Fibroblast of skin of right quadriceps (primary cell): ENCODE results near the gene HNRNPK.
"Not testable (repeated sequence)": the region's sequence is repeated elsewhere in the genome, so short reads cannot be mapped to it uniquely, and the experiment has no call there.

Source experiments
- DNase-seq: peaks from one replicate; pipeline ENCODE4 v3.0.0-alpha.2; 2013

The HNRNPK gene

GRCh38 chr9:83976372-83976771 is 3.6 kb downstream of the HNRNPK start:
- no peak for DNase-seq

- no peak for DNase-seq
Measured at GRCh38 chr9:83975300-83975699, 4.7 kb downstream of the HNRNPK start.

DNA sequence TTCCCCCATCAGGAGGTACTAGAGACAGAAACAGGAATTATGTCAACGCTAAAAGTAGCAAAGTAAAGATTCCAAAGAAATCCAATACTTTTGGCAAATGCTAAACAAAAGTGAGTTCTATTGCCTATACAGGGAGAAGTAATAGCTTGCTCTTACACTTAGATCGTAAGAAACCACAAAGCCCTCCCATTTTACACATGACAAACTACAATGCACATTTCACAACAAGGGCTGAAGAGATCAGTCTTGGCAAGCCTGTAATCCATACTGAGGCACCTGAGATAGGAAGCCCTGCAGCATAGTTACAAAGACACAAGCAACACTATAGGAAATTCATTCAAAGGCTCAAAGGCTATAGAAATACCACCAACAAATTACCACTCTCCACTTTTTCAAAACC is 7.7 kb downstream of the HNRNPK start:
- no peak for DNase-seq

DNA sequence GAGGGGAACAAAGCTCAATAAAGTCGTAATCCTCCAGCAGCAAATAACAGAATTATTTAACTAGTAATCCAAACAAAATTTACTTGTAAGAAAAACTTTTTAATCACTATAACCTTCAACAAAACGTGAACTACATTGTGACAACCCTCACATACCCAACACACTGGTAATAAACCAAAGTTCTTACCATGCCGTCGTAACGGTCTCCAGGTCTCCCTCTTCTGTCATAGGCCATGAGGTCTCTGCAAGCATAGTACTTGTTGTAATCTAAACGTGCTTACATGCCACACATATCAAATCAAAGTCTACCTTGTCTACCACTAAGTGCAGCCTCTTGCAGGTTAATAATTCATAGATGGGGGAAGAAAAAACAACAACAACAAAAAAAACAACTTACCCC is 8.5 kb downstream of the HNRNPK start:
- DNase-seq: no peak

DNA sequence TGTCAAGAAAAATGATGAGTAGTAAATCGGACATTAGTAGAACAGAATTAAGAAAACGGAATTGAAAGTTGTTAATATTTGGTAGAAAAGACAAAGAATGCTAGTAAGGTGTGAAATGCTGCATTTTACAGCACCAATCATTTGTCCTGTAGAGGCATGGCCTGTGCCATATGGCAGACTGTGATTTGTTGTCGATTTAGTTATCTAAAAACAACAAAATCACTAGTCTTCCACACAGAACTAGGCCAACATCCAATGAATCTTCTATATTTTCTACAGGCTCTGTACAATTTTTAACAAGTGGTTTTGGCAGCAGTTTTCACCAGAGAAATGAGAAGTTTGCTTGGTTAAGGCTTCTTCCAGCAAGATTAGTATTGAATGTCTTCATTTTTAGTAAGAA is 10.4 kb downstream of the HNRNPK start:
- DNase-seq: no peak

DNA sequence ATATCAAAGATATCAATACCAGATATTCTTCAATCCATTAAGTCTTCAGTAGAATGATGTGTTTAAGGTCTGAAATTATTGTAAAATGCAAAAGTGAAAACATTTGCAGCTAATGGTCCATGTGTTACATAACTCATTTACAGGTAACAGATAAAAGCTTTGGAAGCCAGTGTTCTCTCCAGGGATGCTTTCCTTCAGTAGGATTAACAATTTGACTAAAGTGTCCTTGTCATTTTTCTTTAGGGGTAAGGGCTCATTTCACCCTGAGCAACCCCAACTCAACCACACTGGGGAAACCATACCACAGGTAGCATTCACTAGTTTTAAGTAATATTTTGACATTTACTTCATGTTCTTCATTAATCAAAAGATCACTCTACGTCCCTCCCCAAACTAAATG is 12.9 kb downstream of the HNRNPK start:
- DNase-seq: no peak

- no peak for DNase-seq
Measured at GRCh38 chr9:83966209-83966582, 13.8 kb downstream of the HNRNPK start.

DNA sequence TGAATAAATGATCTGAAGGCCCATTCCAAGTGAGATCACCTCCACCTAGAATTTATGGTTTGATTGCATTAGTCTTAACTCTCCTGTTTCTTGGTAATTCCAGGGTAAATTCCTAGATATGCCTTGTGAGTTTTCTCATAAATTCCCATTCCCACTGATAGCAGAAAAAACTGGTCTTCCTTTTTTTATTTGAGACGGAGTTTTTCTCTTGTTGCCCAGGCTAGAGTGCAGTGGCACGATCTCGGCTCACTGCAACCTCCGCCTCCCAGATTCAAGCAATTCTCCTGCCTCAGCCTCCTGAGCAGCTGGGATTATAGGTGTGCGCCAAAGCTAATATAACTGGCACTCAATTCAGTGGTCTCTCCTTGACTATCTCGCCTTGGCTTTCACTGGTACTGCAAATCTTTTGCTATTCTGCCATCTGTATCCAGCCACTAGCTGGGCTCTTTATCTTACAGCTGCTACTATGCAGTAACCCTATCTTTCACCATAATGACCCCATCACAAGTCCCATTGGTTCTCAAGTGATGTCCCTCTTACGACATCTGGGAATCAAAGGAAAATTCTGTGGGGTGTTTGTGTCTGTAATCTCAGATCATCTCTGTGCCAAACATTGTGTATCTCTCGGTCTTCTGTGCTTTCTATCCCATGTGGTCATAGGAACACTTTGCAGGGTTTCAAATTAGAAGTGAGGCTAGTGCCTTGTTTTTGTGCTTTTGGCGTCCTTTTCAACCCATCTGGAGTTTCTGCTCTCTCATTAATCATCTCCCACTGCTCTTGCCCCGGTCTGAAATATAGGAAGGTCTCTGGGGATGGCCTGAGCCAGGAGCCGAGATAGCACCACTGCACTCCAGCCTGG is 14.4 kb downstream of the HNRNPK start:
- DNase-seq: peak; percentile 28

DNA sequence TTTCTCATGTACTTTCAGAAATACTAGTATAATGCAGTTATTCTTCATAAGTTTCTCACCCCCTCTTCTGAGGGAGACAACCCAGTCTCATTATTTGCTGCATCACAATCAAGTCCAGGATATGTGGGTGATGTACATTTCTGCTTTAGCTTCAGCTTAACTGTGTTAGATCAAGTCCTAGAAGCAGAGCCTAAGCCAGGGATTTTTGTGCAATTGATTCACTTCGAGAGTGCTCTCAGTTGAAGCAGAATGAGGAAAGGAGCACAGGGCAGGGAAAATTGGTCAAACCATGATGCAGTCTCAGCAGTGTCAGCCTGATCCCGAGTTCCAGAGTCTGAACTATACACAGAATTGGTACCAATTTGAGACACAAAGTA is 15.1 kb downstream of the HNRNPK start:
- peak; percentile 29 for DNase-seq

- peak; percentile 53 for DNase-seq
Measured at GRCh38 chr9:83962165-83962564, 17.9 kb downstream of the HNRNPK start.

DNA sequence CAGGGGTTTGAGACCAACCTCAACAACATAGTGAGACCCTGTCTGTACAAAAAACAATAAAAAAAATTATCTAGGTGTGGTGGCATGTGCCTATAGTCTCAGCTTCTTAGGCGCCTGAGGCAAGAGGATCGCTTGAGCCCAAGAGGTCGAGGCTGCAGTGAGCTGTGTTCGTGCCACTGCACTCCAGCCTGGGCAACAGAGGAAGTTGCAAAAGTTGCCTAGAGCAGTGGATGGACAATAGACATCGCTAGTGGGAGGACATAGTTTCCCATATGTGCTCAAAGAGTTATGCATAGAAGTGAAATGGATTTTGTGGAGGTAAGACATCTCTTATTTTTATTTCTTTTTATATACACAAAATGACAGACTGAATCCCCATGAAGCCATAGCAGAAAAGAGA is 19.0 kb downstream of the HNRNPK start:
- DNase-seq: no peak

- DNase-seq: peak; percentile 73
Measured at GRCh38 chr9:83959061-83959460, 21.0 kb downstream of the HNRNPK start.

GRCh38 chr9:83957248-83957513 is 22.8 kb downstream of the HNRNPK start:
- no peak for DNase-seq

GRCh38 chr9:83956436-83957247 is 23.4 kb downstream of the HNRNPK start:
- DNase-seq: peak; percentile 65

DNA sequence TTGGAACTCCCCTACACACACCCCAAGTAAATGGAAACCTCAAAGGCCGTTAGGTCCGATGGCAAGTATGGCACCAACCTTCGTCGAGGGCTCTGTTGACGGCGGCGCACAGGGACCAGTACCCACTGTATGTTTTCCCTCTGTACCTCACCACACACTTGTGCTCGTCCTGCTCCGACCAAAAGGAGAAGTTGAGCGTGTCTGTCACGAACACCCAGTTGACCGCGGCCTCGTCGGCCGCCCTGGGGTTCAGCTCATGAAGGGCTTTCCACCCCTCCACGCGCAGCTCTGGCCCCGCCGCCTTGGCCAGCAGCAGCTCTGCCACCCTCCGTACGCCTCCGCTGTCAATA is 24.0 kb downstream of the HNRNPK start:
- DNase-seq: no peak

DNA sequence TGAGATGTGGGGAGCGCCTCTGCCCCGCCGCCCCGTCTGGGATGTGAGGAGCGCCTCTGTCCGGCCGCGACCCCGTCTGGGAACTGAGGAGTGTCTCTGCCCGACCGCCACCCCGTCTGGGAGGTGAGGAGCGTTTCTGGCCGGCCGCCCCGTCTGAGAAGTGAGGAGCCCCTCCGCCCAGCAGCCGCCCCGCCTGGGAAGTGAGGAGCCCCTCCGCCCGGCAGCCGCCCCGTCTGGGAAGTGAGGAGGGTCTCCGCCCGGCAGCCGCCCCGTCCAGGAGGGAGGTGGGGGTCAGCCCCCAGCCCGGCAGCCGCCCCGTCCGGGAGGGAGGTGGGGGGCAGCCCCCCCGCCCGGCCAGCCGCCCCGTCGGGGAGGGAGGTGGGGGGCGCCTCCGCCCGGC is 31.9 kb downstream of the HNRNPK start:
- not testable (repeated sequence) for DNase-seq

DNA sequence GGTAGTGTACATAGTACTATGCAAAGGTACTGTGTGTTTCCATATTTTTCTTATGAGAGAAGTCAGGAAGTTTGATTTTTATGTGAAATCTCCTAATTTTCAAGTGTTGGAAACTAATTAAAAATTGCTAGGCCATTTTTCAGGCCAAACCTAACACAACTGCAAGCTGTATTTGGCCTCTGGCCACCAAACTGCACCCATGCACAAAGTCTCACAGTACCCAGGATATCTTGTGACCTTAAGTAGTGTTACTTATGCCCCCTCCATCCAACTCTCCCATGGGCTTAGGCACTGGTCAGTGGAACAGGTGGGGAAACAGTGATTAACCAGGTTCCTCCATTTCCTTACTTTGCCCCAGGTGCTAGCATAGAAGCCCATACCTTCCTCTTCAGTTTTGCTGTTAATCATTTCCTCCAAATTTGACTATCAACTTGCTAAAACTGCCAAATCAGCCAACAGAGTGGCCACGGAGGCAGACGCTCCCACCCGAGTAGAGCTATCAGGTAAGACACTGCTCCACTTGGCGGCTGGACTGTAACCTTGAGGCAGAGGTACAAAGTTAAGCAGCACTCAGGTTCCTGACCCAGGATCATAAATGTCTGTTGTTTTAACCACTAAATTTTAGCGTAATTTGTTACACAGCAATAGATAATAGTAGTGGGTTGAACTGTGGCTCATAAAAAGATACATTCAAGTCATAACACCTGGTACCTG is 39.3 kb downstream of the HNRNPK start:
- no peak for DNase-seq

DNA sequence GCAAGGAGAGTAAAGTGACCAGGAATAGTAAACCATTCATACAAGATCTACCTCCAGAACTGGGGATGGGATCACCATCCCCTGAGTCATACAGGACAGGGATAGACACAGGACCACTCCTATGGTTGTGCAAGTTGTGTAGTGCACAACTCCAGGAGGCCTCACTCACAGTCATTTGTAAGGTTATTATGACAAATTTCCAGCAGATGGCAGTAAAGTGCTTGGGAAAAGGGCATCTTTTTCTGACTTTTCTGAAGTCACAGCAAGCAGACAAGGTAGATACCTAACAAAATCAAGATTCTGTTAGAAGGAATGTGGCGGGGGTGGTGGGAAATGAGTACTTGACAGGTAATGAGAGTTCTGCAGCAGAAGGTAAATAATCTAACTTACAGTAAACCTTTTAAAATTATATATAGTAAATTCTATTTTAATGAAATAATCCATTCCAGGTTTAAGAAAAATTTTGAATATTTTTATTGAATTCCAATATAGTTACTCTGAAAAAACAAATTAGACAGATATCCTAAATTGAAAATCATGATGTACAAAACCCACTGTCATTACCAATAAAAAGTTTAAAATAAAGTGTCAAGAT is 42.1 kb downstream of the HNRNPK start:
- peak; percentile 68 for DNase-seq

DNA sequence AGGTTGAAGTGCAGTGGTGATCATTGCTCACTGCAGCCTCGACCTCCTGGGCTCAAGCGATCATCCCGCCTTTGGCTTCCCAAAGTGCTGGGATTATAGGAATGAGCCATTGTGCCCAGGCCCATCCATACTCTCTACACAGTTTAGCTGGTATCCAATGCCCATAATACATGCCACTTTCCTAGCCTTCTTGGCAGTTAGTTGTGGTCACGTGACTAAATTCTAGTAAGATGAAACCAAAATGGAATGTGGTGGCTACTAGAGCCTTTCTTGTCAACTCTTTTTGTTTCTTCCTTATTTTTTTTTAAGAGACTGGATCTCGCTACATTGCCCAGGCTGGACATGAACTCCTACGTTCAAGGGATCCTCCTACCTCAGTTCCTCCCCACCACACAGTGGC is 43.5 kb downstream of the HNRNPK start:
- DNase-seq: no peak

DNA sequence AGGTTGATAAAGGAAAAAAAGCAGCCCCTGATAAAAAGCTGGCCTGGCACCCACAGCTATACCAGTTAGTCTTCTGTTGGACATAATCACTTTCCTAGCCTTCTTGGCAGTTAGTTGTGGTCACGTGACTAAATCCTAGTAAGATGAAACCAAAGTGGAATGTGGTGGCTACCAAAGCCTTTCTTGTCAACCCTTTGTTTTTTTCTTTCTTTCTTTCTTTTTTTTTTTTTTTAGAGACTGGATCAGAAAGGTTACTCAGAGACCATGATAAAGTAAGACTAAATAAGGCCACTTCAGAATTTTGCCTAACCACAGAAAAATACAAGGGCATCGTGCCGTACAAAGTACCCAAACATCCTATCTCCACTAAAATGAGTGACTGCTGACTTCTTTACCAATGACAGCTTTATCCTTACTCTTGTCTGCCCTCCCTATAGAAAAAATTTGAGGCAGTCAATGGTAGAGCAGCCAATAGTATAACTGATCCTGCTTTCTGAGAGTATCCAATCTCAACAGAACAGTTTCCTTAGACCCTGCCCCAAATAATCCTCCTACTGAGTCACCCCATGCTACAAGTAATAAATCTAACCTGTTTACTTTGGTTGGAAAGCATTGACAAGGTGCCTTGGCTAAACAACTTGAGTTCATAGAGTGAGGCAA is 44.6 kb downstream of the HNRNPK start:
- peak; percentile 80 for DNase-seq

- peak; percentile 61 for DNase-seq
Measured at GRCh38 chr9:83934569-83935275, 45.3 kb downstream of the HNRNPK start.

DNA sequence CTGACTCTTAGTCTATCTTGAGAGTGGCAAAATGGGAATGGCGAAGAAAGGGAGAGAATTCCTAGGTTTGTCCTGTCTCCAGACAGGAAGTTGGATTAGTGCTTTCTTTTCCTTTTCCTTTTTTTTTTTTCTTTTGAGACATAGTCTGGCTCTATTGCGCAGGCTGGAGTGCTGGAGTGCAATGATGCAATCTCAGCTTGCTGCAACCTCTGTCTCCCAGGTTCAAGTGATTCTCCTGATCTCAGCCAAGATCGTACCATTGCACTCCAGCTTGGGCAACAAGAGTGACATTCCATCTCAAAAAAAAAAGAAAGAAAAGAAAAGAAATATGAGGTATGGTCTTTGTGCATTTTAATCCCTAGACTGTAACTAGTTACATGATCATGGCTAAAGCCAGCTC is 46.2 kb downstream of the HNRNPK start:
- peak; percentile 58 for DNase-seq
